Fibroblast of the conjunctiva (primary cell): ENCODE measurements around the gene SLC19A2.

ENCODE experiments used
- DNase-seq: peaks from one replicate; pipeline ENCODE4 v3.0.0-alpha.2; 2010; ENCODE audit warnings: low read depth

The SLC19A2 gene

DNA sequence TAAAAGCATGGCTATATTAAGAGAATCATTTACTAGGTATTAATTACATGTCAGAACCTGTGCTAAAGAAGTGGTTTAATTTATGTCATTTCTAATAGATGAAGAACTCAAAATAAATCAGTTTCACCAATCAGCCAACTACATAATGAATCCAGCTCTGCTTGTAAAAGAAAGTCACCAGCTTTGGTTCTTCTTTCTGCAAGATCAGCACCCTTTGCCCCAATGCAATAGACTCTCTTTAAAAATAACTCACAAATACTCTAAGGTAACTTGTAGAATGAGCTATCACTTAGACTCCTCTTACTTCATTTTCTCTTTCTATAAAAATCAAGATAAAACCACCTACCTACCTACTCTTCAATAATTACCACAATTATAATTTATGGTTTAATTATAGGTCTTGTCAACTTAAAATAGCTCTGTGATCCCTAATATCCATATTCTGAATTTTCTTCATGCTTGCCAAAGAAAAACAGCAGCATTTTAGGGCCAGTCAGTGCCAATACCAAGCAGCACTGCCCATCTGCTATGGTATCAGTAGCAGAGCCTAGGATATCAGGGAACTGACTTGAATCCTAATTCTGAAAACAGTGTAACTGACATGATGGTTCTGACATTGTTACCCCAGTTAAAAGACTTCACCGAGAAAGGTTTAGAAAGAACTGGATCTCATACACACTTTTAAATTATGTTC is 11.3 kb downstream of the SLC19A2 start:
- DNase-seq = no peak

DNA sequence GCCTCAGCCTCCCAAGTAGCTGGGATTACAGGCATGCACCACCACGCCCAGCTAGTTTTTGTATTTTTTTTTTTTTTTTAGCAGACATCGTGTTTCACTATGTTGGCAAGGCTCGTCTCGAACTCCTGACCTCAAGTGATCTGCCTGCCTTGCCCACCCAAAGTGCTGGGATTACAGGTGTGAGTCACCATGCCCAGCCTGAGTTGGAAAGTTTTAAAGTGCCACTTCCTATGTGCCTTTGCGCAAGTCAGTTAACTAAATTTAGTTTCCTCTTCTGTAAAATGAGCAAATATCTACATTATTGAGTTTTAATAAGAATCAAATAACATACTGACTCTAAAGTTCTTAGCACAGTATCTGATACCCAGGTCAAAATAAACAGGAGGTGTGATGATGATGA is 12.4 kb downstream of the SLC19A2 start:
- no peak for DNase-seq

DNA sequence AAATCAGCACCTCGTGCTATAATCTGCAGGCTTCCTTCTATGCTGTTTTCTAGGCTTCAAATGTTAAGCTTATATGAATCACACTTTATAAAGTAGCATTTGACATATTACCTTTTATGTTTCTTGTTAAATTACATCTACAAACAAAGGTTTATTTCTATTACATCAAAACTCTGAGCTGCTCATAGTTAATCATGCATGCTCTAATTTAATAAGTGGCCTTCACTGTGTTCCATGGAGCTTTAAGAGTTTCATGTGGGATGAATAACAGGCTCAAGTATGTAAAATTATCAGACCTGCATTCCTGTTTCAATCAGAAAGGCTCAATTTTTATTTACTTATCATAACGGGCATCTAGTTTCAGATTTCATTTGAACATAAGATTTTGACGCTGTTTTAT is 13.0 kb downstream of the SLC19A2 start:
- DNase-seq = no peak

- no peak for DNase-seq
Measured at GRCh38 chr1:169468982-169469381, 16.8 kb downstream of the SLC19A2 start.

DNA sequence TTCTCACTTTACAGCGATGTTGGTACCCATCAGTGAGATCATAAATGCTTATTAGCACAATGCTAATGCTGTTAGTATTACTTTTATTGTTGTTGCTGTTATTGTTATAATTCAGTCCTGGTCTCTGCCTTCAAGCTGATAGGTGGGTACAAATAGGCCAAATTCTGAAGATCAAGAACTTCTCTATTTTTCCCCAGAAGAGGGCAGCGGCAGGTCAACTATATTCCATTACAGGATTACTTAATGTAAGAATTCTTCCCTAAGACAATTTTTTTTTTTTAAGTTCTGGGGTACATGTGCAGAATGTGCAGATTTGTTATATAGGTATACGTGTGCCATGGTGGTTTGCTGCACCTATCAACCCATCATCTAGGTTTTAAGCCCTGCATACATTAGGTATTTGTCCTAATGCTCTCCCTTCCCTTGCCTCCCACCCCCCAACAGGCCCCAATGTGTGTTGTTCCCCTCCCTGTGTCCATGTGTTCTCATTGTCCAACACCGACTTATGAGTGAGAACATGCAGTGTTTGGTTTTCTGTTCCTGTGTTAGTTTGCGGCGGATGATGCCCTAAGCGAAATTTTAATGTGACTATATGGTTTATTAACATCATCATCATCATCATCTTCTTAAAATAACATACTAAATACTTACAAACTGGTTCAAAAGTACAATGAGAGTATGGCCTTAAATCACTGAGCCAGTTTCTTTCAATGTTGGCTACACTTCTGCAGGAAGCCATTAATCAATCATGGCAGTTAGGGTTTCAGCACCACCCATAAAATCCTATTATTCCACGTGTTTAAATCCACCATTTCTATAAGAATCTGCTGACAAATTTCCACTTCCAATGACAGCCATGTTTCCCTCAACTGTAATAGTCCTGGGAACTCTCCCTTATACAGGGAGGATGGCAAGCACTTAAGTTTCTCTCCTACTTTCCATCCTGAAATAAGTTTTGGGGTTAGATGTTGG is 19.2 kb downstream of the SLC19A2 start:
- DNase-seq = peak; percentile 27

- DNase-seq = no peak
Measured at GRCh38 chr1:169465281-169465680, 20.5 kb downstream of the SLC19A2 start.

GRCh38 chr1:169462385-169462784 is 23.4 kb downstream of the SLC19A2 start:
- no peak for DNase-seq

DNA sequence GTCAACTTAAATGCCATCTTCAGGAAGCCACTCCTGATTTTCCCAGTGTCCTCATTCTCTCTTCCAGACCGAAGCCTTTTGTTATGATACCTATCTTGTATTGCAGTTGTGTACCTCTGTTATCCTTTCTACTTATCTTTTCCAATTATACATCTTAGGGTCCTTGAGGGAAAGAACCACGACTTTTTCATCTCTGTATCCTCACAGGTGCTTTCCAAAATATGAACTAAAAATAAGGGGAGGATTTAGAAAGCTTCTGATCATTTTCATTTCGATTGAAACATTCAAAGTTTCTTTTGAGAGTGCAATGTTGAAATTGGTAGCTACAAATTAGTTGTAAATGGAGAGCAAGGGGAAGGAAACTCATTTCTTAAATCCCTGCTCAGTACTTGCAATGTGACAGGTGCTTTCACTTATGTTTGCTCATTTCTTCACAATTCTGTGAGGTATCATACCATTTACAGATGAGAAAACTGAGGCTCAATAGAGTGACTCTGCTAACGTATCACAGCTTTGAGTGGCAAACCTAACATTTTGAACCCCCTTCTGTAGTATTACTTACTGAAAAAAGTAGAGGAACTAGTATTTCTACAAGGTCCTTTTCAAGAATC is 24.2 kb downstream of the SLC19A2 start:
- no peak for DNase-seq

DNA sequence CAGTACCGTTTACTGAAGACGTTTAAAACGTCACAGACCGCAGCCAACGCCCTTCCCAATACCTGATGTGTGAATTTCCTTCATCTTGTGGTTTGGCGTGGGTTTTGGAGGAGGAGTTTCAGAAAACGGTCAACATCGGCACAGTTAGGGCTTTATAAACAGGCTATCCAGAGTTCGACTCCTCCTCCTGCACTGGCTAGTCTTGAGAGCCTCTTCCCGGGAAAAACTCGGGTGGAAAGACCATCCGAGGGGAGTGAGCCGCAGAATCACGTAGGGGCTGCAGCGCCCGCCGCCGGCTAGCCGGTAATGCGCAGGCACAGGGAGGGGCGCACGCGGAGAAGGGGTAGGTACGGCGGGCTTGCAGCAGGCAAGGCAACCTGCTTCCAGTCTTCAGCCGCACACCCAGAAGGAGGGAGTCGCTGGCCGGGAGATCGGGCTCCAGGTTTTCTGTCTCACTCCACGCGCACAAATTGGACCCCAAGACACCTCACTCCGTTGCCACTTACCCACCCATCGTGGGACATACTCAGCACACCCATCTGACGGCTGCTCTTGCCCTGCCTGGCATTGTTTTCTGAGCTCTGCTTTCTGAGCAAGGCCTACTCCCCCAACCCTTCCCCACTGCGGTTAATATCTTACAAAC is 25.4 kb downstream of the SLC19A2 start:
- DNase-seq = no peak

DNA sequence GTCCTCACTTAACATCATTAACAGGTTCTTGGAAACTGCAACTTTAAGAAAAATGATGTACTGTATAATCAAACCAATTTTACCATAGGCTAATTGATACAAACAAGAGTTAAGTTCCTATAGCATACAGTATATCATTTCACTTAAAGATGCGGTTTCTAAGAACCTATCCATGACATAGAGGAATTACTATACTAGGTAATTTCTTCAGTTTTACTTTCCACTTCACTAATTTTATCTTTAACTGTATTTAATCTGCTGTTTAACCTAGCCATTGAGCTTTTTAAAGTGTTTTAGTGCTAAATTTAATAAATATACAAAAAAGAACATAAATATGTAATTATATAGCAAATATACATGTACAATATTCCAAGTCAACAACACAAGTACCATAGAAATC is 28.3 kb downstream of the SLC19A2 start:
- no peak for DNase-seq

DNA sequence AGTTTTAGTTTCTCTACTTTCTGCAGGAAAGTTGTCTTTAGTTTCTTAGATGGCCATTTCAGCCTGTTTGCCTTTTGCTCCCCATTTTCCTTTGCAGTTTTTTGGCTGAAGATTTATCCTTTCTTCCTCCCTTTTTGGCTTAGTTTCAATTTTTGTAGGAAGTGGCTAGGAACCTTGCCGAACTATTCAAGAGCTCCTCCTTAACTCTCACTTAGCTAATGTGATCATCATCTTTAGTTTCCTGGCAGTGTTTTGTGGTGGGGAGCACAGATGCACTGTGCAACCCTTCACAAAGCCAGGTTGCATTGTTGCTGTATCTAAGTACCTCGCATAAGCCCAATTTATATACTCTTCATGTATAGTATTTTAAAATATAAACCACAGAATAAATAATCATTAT is 29.7 kb downstream of the SLC19A2 start:
- DNase-seq = no peak

DNA sequence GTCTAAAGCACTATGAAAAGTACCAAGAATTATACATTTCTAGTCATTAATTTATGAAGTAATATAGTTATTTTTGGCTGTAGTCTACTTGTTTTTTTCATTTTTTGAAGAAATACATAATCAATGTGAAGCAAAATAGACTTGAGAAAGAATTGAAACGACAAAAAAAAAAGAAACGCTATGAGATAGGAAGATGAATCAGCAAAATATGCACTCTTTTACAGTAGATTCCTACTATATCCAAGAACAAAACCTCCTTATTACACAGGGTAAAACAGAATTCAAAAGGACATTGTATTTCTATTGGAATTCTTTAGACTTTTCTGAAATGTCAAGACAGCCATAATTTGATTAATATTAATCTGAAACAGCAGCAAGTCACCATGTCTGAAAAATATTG is 32.8 kb downstream of the SLC19A2 start:
- DNase-seq = no peak

- no peak for DNase-seq
Measured at GRCh38 chr1:169451218-169451824, 34.4 kb downstream of the SLC19A2 start.

- no peak for DNase-seq
Measured at GRCh38 chr1:169443923-169444322, 41.8 kb downstream of the SLC19A2 start.

DNA sequence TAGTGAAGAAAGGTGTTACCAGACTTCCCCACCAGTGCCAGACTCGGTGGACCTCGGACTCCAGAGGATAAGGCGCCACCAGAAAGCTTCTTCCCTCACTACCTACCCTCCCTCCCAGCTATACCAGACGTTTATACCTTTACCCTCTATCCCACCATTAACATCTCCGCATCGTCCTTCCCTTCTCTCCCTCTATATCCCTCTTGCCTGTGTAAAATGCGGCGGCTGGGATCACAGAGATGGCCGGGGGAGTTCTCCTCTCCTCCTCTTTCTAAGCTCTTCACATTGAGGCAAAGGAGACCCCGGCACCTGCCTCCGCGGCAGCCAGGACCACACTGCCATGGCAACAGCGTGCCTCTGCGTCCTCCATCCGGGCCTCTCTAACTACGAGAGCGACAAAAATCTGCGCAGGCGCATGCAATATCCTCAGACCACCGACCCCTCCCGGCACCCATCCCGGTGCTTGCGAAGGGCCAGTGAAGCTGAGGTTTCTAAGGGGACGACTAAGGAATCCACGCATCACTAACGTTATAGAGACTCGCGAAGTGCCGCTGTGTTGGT is 58.6 kb downstream of the SLC19A2 start, which contains the start of gene CCDC181:
Gene CCDC181, minus strand, starts transcription at position 394 of the 561 bp plus-strand sequence. CDS start 2,547 bp downstream, outside the sequence.
- peak; percentile 56 for DNase-seq

- no peak for DNase-seq
Measured at GRCh38 chr1:169426174-169426705, 59.5 kb downstream of the SLC19A2 start.

DNA sequence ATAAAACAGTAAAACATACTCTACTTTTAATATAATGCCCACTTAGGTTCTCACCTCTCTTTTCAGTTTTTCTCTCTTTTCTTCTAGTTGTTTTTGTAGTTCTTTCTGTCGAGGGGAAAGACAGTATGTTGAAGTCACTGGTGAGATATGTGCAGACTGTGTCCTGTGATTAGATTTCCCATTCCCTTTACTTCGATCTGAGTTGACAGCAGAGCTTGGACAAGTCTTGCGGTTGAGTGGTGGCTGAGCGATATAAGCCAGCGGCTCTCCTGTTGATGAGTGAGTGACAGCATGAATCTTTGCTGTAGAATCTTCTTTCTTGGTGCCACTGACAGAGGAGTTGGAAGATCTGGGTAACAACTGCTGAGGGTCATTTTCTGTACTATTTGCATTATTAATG is 64.4 kb downstream of the SLC19A2 start:
- DNase-seq = no peak

- no peak for DNase-seq
Measured at GRCh38 chr1:169414952-169415351, 70.8 kb downstream of the SLC19A2 start.
